ENCODE data around the gene ISYNA1.

DNA sequence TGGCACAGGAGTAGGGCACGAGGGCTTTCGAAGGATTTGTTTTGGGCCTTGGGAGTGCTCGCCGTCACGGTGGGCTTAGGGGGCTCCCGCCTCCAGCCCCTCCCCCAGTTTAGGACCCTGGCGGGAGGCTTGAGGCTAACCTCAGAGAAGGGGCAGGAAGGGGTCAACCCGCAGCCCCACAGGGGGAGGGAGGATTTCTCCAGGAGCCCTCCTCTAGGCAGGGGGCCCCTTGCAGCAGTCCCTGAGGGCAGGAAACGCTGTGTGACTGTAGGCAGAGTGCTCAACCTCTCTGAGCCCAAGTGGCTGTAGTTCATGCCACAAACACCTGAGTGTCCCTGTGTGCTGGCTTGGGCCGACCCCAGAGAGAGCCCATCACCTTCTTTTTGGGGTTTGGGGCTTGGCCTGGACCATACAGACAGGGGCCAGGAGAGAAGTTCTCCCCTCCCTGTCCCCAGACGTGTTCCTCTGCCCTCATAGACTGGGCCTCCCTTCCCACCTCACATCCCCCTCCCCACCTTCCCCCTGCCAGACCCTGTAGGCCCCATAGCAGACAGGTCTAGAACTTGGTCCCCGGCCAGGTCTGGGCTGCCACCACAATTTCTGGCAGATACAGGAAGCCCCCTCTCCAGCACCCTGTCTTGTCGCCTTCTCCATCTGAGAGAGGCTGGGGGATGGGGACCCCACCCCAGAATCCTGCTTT lies 8.1 kb downstream of the ISYNA1 start:
- TF ChIP-seq CTCF (conservative IDR thresholded peaks at IDR 0.05; ENCODE audit: low read depth in 2 of 2) (no peak), EZH2 (IDR thresholded peaks at IDR 0.05; ENCODE audit: low read depth, unreplicated experiment) (no peak), CREB1 (CRISPR knock-in tag; IDR thresholded peaks at IDR 0.05; ENCODE audit: low read depth) (no peak), EZH2phosphoT487 (IDR thresholded peaks at IDR 0.05; ENCODE audit: unreplicated experiment) (no peak), JUNB (IDR thresholded peaks at IDR 0.05; ENCODE audit: unreplicated experiment) (no peak), REST (IDR thresholded peaks at IDR 0.05; ENCODE audit: unreplicated experiment) (no peak), POLR2AphosphoS5 (IDR thresholded peaks at IDR 0.05; ENCODE audit: low read depth) (no peak; the same call in 1 of the 2 replicates), ZNF114 (CRISPR knock-in tag; IDR thresholded peaks at IDR 0.05) (no peak), STAT1 (IDR thresholded peaks at IDR 0.05; ENCODE audit: unreplicated experiment) (no peak), NANOG (IDR thresholded peaks at IDR 0.05; ENCODE audit: borderline replicate concordance) (no peak)
